GM12801 (cell line): Measurements from ENCODE around the gene ZNRF2.

ENCODE experiments used
- TF ChIP-seq, protein P1 (sequence below): IDR thresholded peaks from one replicate; pipeline ENCODE4 v1.5.1; 2011; ENCODE audit warnings: control low read depth; ENCODE audit not compliant: insufficient read length; ENCODE audit errors: extremely low read depth

ZNRF2 gene

DNA sequence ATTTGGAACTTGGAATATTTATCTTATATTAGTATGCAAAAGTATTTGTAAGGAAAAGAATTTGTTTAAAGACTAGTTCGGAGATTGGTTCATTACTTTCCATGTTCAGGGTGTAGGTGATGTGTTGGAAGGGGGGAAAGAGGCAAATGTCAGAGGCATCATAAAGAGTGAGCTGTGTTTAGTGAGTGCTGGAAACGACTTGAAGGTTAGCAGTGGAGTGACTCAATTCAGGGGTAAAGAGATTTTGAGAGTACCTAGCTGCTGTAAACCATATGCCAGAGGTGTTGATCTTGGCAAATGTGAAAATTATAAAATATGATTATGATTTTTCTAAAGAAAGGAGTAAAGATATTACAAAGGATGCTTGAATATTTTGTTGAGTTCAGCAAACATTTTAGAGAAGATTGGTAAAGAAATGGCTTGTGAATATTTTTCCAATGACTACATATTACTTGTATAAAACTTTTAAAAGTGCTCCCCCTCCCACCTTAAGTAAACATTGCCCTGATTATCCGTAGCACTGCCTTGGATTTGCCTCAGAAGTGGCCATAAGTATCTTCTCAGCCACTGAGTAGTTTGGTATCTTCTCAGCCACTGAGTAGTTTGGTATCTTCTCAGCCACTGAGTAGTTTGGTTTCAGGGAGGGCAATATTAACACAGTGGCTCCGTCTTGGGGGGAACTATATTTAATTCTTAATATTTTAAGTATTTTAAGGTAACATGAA is 51.5 kb downstream of the ZNRF2 start:
- TF ChIP-seq, protein P1, sequence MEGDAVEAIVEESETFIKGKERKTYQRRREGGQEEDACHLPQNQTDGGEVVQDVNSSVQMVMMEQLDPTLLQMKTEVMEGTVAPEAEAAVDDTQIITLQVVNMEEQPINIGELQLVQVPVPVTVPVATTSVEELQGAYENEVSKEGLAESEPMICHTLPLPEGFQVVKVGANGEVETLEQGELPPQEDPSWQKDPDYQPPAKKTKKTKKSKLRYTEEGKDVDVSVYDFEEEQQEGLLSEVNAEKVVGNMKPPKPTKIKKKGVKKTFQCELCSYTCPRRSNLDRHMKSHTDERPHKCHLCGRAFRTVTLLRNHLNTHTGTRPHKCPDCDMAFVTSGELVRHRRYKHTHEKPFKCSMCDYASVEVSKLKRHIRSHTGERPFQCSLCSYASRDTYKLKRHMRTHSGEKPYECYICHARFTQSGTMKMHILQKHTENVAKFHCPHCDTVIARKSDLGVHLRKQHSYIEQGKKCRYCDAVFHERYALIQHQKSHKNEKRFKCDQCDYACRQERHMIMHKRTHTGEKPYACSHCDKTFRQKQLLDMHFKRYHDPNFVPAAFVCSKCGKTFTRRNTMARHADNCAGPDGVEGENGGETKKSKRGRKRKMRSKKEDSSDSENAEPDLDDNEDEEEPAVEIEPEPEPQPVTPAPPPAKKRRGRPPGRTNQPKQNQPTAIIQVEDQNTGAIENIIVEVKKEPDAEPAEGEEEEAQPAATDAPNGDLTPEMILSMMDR = no peak

DNA sequence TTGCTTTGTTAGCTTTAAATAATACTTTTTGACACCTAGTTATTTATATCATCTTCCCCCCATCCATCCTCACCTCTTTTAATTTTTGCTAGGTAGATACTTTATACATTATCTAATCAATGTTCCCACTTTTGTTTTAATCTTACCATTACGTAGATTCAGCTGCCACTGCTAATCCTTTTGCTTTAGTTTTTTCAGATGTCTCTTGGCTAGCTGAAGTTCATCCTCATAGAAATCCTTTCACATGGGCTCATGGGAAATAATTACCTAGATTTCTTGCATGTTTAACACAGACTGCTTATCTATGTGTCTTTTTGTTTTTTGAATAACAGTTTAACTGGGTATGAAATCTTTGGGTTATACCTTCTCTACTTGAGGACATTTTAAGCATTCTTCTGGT is 60.1 kb downstream of the ZNRF2 start:
- TF ChIP-seq, protein P1 = no peak

DNA sequence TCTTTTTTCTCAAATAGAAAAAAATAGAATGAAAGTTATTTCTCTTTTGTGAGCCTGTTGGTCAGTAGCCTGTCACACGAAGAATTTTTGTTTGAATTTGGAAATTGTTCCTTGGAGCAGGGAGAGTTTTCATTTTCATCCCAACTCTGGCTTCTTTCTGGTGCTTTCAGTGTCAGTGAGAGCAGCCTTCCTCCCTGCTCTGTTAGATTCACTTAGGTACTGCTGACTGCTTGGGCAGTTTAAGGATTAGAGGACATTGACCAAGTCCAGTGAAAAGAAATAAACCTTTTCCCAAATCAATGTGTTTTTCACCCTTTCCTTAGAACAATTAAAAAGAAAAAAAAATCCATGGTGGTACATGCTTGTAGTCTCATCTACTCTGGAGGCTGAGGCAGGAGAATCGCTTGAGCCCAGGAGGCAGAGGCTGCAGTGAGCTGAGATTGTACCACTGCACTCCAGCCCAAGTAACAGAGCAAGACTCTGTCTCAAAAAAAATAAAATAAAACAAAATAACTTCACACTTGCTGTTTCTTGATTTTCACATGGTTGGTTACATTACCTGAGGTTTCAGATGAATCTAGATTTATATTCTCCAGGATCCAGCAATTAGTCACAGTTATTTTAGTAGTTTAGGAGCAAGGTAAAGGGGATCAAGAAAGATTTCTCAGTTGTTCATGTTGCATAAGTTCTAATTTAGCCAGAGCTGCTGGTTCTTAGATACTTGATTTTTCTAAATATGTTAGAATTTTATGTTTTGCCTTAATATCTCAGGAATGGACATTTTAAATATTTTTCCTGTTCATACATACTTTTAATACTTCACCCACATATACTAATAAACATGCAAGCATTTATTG is 63.1 kb downstream of the ZNRF2 start:
- TF ChIP-seq, protein P1 = no peak

DNA sequence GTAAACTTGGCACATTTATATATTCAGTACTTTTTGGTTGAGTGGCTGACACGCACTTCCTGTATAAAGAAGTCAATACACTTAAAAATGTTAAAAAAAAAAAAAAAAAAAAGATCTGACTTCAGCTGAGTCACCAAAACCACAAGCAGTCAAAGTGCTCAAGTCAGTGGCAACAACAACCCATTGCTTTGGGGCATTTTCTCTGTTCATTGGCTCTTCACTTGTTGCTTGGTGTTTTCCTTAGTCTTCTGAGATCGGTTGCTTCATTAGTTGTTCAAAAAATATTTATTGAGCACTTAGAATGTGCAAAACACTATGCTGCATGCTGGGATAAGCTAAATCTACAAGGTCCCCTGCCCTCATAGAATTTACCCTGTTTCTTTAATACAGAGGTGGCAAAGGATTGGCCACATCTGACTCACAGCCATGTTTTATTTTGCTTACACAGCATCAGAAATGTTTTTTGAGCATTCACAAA is 63.7 kb downstream of the ZNRF2 start:
- TF ChIP-seq, protein P1 = no peak

DNA sequence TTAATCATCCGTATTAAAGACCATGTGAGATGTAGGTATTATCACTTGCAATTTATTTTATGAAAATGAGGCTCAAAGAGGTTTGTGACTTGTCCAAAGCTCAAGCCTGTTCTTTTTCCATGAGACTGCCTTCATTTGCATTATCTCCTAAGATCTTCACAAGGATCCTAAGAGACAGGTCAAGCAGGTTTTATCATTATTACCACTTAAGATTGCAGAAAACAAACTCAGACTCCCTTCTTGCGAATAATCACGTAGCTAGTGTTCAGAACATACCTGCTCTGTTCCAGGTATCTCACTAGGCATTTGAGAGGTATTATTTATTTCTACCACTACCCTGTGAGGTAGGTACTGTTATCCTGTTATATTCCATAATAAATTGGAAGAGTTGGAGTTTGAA is 64.8 kb downstream of the ZNRF2 start:
- TF ChIP-seq, protein P1 = no peak

- TF ChIP-seq, protein P1 = no peak
Measured at GRCh38 chr7:30349816-30350215, 65.4 kb downstream of the ZNRF2 start.

DNA sequence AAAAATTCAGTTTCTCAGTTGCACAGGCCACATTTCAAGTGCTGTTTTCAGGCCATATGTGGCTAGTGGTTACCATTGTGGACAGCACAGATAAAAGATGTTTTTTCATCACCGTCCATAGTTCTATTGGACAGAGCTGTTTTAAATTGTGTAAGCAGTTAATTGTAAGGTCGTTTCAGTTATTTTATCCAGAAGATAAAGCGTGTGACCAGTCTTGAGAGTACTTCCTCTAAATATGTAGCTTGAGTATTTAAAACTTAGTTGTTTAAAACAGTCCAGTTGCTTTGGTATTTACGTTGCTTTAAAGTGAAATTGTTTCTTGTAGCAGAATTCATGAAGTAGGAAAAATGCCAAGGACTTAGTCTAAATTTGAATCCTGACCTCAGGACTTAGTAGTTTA is 66.9 kb downstream of the ZNRF2 start:
- TF ChIP-seq, protein P1 = no peak
